HepG2 (cell line): ENCODE data around the gene SNX19. TPM values are rescaled to one million over a fixed set of nuclear protein-coding genes. Genes with fewer than 3 reads are reported as not detected.

ENCODE experiments used
- ARID5B ChIP-seq: IDR thresholded peaks from 2 replicates; pipeline ENCODE4 v1.4.0; 2020; ENCODE audit warnings: mild to moderate bottlenecking, missing genetic modification reagents
- ATAD3A ChIP-seq: sonication (generic); formaldehyde crosslinking; IDR thresholded peaks from 2 replicates; pipeline ENCODE4 v1.4.0; 2020; ENCODE audit warnings: missing genetic modification reagents
- ATF7-NPFF ChIP-seq: sonication (generic); formaldehyde crosslinking; IDR thresholded peaks from 2 replicates; pipeline ENCODE4 v1.8.1; 2023; ENCODE audit warnings: mild to moderate bottlenecking, low read depth, missing genetic modification reagents, moderate library complexity
- FOXK1 ChIP-seq: sonication (generic); formaldehyde crosslinking; IDR thresholded peaks from 2 replicates; pipeline ENCODE4 v1.4.0; 2020; ENCODE audit warnings: low read depth, missing genetic modification reagents, borderline replicate concordance
- HMG20B ChIP-seq: conservative IDR thresholded peaks from 2 replicates; pipeline ENCODE4 v1.6.1; 2016; ENCODE audit warnings: missing genetic modification reagents, missing compliant biosample characterization
- HOXA5 ChIP-seq: sonication (generic); formaldehyde crosslinking; IDR thresholded peaks from 2 replicates; pipeline ENCODE4 v1.4.0; 2020; ENCODE audit warnings: missing genetic modification reagents
- ISL2 ChIP-seq: sonication (generic); formaldehyde crosslinking; IDR thresholded peaks from 2 replicates; pipeline ENCODE4 v1.5.0; 2020; ENCODE audit warnings: missing genetic modification reagents
- MAF1 ChIP-seq: sonication (generic); formaldehyde crosslinking; IDR thresholded peaks from 2 replicates; pipeline ENCODE4 v1.5.0; 2020; ENCODE audit warnings: missing genetic modification reagents, borderline replicate concordance
- NFIC ChIP-seq: IDR thresholded peaks from 2 replicates; pipeline ENCODE4 v1.6.1; 2012; ENCODE audit warnings: mild to moderate bottlenecking, low read length, inconsistent platforms
- SP1 ChIP-seq, 2 experiments: fragments of 450-650 bp in 1 of 2; sonication (generic) in 1 of 2; formaldehyde crosslinking in 1 of 2; IDR thresholded peaks; 2 replicates each; pipeline versions ENCODE4 v1.4.0 to v1.6.1; 2016 to 2020; ENCODE audit warnings: missing genetic modification reagents in 1 of 2
- ZBTB44 ChIP-seq: sonication (generic); formaldehyde crosslinking; IDR thresholded peaks from 2 replicates; pipeline ENCODE4 v1.4.0; 2020; ENCODE audit warnings: missing genetic modification reagents
- ZNF101 ChIP-seq: sonication (generic); formaldehyde crosslinking; IDR thresholded peaks from 2 replicates; pipeline ENCODE4 v1.4.0; 2020; ENCODE audit warnings: mild to moderate bottlenecking, low read depth, missing genetic modification reagents, borderline replicate concordance
- ZNF20 ChIP-seq: sonication (generic); formaldehyde crosslinking; IDR thresholded peaks from 2 replicates; pipeline ENCODE4 v1.4.0; 2020; ENCODE audit warnings: mild to moderate bottlenecking, moderate library complexity, missing genetic modification reagents
- ZNF512 ChIP-seq: sonication (generic); formaldehyde crosslinking; IDR thresholded peaks from 2 replicates; pipeline ENCODE4 v1.4.0; 2020; ENCODE audit warnings: mild to moderate bottlenecking, missing genetic modification reagents
- ZNF646 ChIP-seq: sonication (generic); formaldehyde crosslinking; IDR thresholded peaks from 2 replicates; pipeline ENCODE4 v1.9.0; 2021; ENCODE audit warnings: mild to moderate bottlenecking, missing genetic modification reagents
- polyA plus RNA-seq, 8 experiments: library from polyadenylated mRNA; depleted of rRNA in 3 of 8; stranded (reverse) in 7 of 8; unstranded in 1 of 8; fragments of >200 nt; fragmentation: Illumina TruSeq in 4 of 8; extraction: Trizol in 4 of 8; gene quantifications; 2 replicates each; pipeline versions ENCODE4 v1.2.1 to v1.2.3, GENCODE V29; 2011 to 2016; ENCODE audit warnings: low read depth in 4 of 8, missing spikeins in 1 of 8, mixed read lengths in 1 of 8; ENCODE audit not compliant: insufficient read depth in 1 of 8
- total RNA-seq, 5 experiments: library from RNA; depleted of rRNA; stranded (reverse); fragments of >200 nt; fragmentation: Illumina TruSeq; extraction: Trizol; gene quantifications; 2 replicates each; pipeline ENCODE4 v1.2.3, GENCODE V29; 2016; ENCODE audit warnings: low read depth in 1 of 5
- TF ChIP-seq, protein P1 (sequence below): sonication (generic); formaldehyde crosslinking; IDR thresholded peaks from 2 replicates; pipeline ENCODE4 v1.5.0; 2020; ENCODE audit warnings: missing genetic modification reagents

Gene SNX19
- total and polyA plus RNA-seq, 2 of the 13 experiments (the other 11 are each of a cell fraction or from before 2014, with no cell fraction given) = 0.13 to 0.27 TPM

GRCh38 chr11:130865774-130866114, 50.5 kb downstream of the SNX19 start (continued):
- TF ChIP-seq ZNF646 (CRISPR knock-in tag) (no peak), HMG20B (CRISPR knock-in tag) (no peak), ATF7-NPFF (CRISPR knock-in tag) (no peak), FOXK1 (no peak), ARID5B (CRISPR knock-in tag) (peak; percentile 50), ISL2 (CRISPR knock-in tag) (no peak), MAF1 (CRISPR knock-in tag) (no peak), ATAD3A (no peak), ZBTB44 (CRISPR knock-in tag) (no peak), ZNF512 (CRISPR knock-in tag) (no peak), ZNF101 (CRISPR knock-in tag) (no peak), ZNF20 (CRISPR knock-in tag) (no peak), HOXA5 (CRISPR knock-in tag) (no peak), NFIC (no peak), SP1 (IDR thresholded peaks at IDR 0.05) (no peak), SP1 (CRISPR knock-in tag; IDR thresholded peaks at IDR 0.05) (no peak)
- TF ChIP-seq, protein P1, sequence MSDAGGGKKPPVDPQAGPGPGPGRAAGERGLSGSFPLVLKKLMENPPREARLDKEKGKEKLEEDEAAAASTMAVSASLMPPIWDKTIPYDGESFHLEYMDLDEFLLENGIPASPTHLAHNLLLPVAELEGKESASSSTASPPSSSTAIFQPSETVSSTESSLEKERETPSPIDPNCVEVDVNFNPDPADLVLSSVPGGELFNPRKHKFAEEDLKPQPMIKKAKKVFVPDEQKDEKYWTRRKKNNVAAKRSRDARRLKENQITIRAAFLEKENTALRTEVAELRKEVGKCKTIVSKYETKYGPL (CRISPR knock-in tag) = no peak
